Gastroesophageal sphincter (tissue), 3 donors: ENCODE results near the gene NDE1.

Experiments
- CTCF ChIP-seq, 4 experiments: fragments of 200-600 bp in 2 of 4; fragments of 450-650 bp in 2 of 4; sonication (generic) in 1 of 4; IDR thresholded peaks; one replicate each; pipeline ENCODE4 v1.5.1; 2017 to 2019; ENCODE audit warnings: antibody characterized with exemption in 4 of 4, mild to moderate bottlenecking in 2 of 4, moderate library complexity in 2 of 4
- EP300 ChIP-seq: sonication (generic); formaldehyde crosslinking; IDR thresholded peaks from one replicate; pipeline ENCODE4 v1.6.1; 2017; ENCODE audit warnings: antibody characterized with exemption, mild to moderate bottlenecking

GRCh38 chr16:15757630-15758251 is 107.7 kb downstream of the NDE1 start:
- TF ChIP-seq EP300 = no peak
- TF ChIP-seq CTCF (IDR thresholded peaks at IDR 0.05) = no peak
